WERI-Rb-1 (cell line): ENCODE measurements around the gene CD40LG.

Experiments used
- DNase-seq: peaks from one replicate; pipeline ENCODE4 v3.0.0-alpha.2; 2020
- H3K27ac ChIP-seq: fragments of 250-450 bp; sonication (Bioruptor Pico); 2 replicates; pipeline ENCODE4 v1.5.1; 2020; ENCODE audit warnings: mild to moderate bottlenecking, moderate library complexity
- H3K27me3 ChIP-seq: fragments of 250-450 bp; sonication (Bioruptor Pico); 2 replicates; pipeline ENCODE4 v1.5.1; 2021; ENCODE audit warnings: mild to moderate bottlenecking, low read depth, moderate library complexity; ENCODE audit not compliant: insufficient read depth, severe bottlenecking
- H3K36me3 ChIP-seq: fragments of 250-450 bp; sonication (Bioruptor Pico); 2 replicates; pipeline ENCODE4 v1.5.1; 2020; ENCODE audit warnings: mild to moderate bottlenecking, moderate library complexity
- H3K4me3 ChIP-seq: 2 replicates; pipeline ENCODE4 v1.5.1; 2011; ENCODE audit warnings: low read depth, mild to moderate bottlenecking, control low read depth, low read length
- H3K9me3 ChIP-seq: fragments of 250-450 bp; sonication (Bioruptor Pico); 2 replicates; pipeline ENCODE4 v1.5.1; 2021; ENCODE audit warnings: mild to moderate bottlenecking, moderate library complexity; ENCODE audit not compliant: severe bottlenecking
- CTCF ChIP-seq: IDR thresholded peaks from 2 replicates; pipeline ENCODE4 v1.5.1; 2011; ENCODE audit warnings: low read depth, mild to moderate bottlenecking, control low read depth, inconsistent platforms, low read length

The CD40LG gene

DNA sequence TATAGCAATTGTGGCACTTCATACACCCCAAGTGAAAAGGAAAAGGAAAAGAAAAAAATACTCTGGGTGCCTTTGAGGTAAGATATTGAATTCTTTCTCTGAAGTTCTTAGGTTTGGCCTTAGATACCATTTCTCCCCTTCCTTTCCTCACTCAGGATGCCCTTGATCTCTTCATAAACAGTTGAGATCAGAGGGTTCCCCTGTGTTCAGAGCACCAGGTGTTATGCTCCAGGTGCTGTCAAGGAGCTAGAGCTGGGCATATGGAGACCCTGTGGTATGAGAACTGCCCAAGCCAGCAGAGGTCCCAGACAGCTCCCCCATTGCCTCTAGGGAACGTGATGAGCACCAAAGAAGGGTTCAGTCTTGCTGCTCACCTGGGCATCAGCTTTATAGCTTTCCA is 17.1 kb upstream of the CD40LG start:
- H3K4me3 ChIP-seq: no peak overlapping the region
- H3K9me3 ChIP-seq: no peaks in the 10 kb centered on the region
- H3K36me3 ChIP-seq: no peaks in the 10 kb centered on the region
- DNase-seq: no peak
- TF ChIP-seq CTCF: no peak
- no peaks in the 10 kb centered on the region for H3K27me3 ChIP-seq
- no peak overlapping the region for H3K27ac ChIP-seq

DNA sequence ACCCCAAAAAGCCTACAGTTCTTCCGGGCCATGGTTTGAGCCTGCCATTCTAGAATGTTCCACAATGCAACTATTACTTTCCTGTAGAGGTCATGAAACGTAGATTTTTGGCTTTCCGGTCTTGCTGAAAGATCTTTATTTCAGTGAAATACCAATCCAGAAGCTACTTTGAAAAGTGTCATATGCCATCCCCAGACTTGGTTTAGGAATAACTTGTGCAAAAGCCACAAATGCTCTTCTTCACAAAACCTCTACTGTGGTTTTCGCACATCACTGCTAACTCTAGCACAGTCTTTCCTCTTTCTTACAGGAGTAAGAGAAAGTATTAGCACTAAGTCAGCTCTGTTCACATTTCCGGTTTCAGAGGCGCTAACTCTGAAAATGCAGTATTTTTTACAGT is 12.7 kb upstream of the CD40LG start:
- H3K36me3 ChIP-seq: no peaks in the 10 kb centered on the region
- no peak overlapping the region for H3K4me3 ChIP-seq
- no peak for DNase-seq
- H3K27ac ChIP-seq: no peak overlapping the region
- H3K9me3 ChIP-seq: no peaks in the 10 kb centered on the region
- H3K27me3 ChIP-seq: no peaks in the 10 kb centered on the region
- TF ChIP-seq CTCF: no peak

DNA sequence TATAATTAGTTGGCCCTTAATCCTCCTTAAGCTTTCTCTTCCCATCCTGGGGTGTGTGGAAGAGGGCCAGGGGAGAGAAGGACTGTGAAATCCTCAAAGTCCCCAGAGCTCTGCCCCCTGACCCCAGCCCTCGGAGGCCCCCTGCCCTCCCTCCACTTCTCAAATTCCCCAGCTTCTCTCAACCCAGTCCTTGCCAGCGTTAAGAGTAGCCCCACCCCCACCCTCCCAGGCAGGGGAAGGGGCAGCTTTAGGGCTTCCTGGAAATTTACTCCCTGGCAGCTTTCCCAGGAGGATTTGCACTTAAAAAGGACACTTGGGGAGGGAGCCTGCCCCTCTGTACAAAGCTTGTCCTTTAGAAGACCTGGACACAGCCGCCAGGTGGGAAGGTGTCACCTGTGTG is 11.8 kb upstream of the CD40LG start:
- no peaks in the 10 kb centered on the region for H3K36me3 ChIP-seq
- peak; percentile 22 for DNase-seq
- TF ChIP-seq CTCF: no peak
- H3K27me3 ChIP-seq: no peaks in the 10 kb centered on the region
- no peak overlapping the region for H3K4me3 ChIP-seq
- H3K27ac ChIP-seq: no peak overlapping the region
- no peaks in the 10 kb centered on the region for H3K9me3 ChIP-seq

DNA sequence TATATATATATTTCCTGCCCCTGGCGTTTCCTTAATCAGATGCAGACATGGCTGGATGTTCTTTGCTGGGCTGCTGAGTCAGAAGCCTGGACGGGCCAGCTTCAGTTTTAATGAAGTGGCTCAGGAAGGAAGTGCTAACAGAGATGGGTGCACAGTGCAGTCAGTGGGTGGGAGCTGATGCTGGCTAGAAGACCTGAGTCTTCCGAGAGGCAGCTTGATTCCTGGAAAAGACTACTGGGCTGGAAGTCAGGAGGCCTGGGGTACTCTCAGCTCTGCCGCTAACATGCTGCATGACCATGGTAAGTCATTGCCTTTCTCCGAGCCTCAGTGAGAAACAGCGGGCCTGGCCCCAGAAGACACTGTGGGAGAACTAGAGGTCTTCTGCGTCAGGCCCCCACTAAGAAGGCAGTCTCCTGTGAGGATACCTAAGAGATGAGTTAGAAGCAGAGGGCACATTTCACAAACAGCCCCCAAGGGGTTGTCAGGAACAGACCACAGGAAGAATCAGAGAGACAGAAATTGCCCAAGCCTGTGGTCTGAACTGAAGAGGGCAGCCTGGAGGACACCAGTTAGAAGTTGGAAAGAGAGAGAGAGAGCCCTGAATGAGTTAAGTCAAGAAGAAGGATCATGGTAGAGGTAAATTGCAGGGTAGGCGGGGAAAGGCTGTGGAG is 8.3 kb upstream of the CD40LG start:
- Histone ChIP-seq H3K27me3 (no peaks in the 10 kb centered on the region), H3K4me3 (no peak overlapping the region), H3K36me3 (no peaks in the 10 kb centered on the region), H3K27ac (no peak overlapping the region), H3K9me3 (no peaks in the 10 kb centered on the region)
- TF ChIP-seq CTCF: no peak
- no peak for DNase-seq

DNA sequence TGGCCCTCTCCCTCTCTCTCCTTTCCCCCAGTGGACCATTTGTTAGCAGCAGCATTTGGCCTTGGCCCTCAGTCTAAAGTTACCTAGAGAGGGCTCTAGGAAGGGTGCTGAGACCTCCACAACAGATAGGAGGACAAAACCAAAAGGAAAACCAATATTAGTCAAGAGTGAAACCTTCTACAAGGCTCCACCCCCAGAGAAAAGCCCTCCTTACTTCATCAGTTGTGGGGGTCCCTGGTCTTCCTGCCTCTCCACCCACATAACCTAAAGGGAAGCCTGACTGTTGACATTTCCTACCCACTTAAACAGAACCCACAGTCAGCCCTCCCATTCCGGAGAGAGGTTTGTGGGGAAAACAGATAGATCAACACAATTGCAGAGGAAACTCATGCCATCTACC is 4.7 kb upstream of the CD40LG start:
- H3K27ac ChIP-seq: no peak overlapping the region
- no peaks in the 10 kb centered on the region for H3K27me3 ChIP-seq
- no peak for DNase-seq
- no peak overlapping the region for H3K4me3 ChIP-seq
- H3K9me3 ChIP-seq: no peaks in the 10 kb centered on the region
- no peak for TF ChIP-seq CTCF
- no peaks in the 10 kb centered on the region for H3K36me3 ChIP-seq

GRCh38 chrX:136646602-136647239 is 1.2 kb upstream of the CD40LG start:
- no peak overlapping the region for H3K27ac ChIP-seq
- no peak for DNase-seq
- H3K4me3 ChIP-seq: no peak overlapping the region
- no peak for TF ChIP-seq CTCF
- no peaks in the 10 kb centered on the region for H3K27me3 ChIP-seq
- no peaks in the 10 kb centered on the region for H3K36me3 ChIP-seq
- no peaks in the 10 kb centered on the region for H3K9me3 ChIP-seq
